Thyroid gland (tissue), 4 donors: Measurements from ENCODE around the gene NAA30. TPM values are rescaled to one million over a fixed set of nuclear protein-coding genes. Genes with fewer than 3 reads are reported as not detected.

Experiments used
- DNase-seq, 2 donors: peaks; one replicate each; pipeline ENCODE4 v3.0.0-alpha.2; 2019
- H3K27ac ChIP-seq, 3 donors: fragments of 200-600 bp; sonication (generic); 1 replicate in 2 of 3; 2 replicates in 1 of 3; pipeline ENCODE4 v1.5.1; 2016 to 2019; ENCODE audit warnings: mild to moderate bottlenecking in 1 of 3, moderate library complexity in 1 of 3
- H3K27me3 ChIP-seq: fragments of 200-600 bp; sonication (generic); one replicate; pipeline ENCODE4 v1.5.1; 2019
- H3K36me3 ChIP-seq, 2 donors: fragments of 200-600 bp; sonication (generic); one replicate each; pipeline ENCODE4 v1.5.1; 2016 to 2019
- H3K4me1 ChIP-seq, 2 donors: fragments of 200-600 bp; sonication (generic); one replicate each; pipeline ENCODE4 v1.5.1; 2017 to 2019
- H3K4me3 ChIP-seq, 3 donors: fragments of 200-600 bp; sonication (generic); replicated peaks in 1 of 3; 1 replicate in 2 of 3; 2 replicates in 1 of 3; pipeline ENCODE4 v1.5.1; 2016; ENCODE audit warnings: mild to moderate bottlenecking in 1 of 3
- H3K9me3 ChIP-seq: fragments of 200-600 bp; sonication (generic); one replicate; pipeline ENCODE4 v1.5.1; 2017
- POLR2A ChIP-seq, 2 donors: fragments of 450-650 bp; IDR thresholded peaks; one replicate each; pipeline ENCODE4 v1.6.1; 2017; ENCODE audit warnings: antibody characterized with exemption in 2 of 2, mild to moderate bottlenecking in 2 of 2, moderate library complexity in 1 of 2
- WGBS, 2 donors: methylation state at CpG; one replicate each; pipeline ENCODE4 v1.1.5; 2017; 5-methylcytosine and 5-hydroxymethylcytosine counted together
- intact Hi-C: fragments of 100-400 bp; cut with DNase I; formaldehyde crosslinking; loops from one replicate; pipeline ENCODE4 v1.15.1; 2023
- total RNA-seq, 4 donors: library from RNA; depleted of rRNA; stranded (reverse); fragments of >200 nt; gene quantifications; one replicate each; pipeline ENCODE4 v1.2.3, GENCODE V29; 2016
- TF ChIP-seq, protein P1 (sequence below), 6 experiments: fragments of 200-600 bp in 3 of 6; fragments of 450-650 bp in 3 of 6; sonication (generic) in 3 of 6; IDR thresholded peaks; one replicate each; pipeline ENCODE4 v1.5.1; 2016 to 2019; ENCODE audit warnings: antibody characterized with exemption in 6 of 6, mild to moderate bottlenecking in 2 of 6, inconsistent platforms in 1 of 6, moderate library complexity in 1 of 6

Gene NAA30
- total RNA-seq, 4 donors from 2014 or later, result 15.6 to 23.9 (median 19.1) TPM

DNA sequence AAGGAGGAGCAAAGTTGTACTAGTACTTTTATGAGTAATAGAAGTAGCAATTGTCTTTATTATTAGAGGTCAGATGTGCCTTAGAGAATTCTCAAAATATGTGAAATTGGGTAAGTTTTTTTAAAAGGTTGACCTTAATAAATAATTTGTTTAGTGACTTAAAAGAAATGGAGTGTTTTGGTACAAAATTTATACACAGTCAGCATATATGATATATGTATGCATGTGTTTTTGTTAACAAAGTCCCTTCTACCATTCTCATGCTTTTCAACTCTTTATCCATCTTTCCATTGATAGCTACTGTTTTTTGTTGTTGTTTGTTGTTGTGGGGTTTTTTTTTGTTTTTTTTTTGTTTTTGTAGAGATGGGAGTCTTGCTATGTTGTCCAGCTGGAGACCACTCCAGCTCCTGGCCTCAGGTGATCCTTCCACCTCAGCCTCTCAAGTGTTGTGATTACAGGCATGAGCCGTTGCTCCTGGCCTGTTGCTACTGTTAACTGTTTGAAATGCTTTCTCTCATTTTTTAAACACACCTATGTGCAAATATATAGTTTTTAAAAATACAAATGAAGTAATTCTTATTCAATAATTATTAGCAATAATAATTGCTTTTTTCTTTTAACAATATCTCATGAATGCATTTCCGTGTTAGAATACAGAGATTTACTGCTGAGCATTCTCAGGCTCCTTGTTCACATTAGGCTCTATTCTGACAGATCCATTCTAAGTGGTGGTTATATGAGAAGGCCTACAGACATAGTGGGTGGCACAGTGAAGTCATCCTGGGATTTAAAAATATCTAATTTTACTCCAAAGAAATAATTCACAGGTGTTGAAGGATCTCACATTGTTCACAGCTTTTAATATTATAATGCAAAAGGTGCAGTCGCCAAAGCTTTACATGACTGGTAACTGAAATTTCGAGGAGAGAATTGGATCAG, 10.4 kb downstream of the NAA30 start:
- H3K4me3 ChIP-seq, result no peak overlapping the region
- 84 to 86% methylated on average over 4 of the region's 4 CpGs for WGBS, 2 donors
- peaks cover 2% of the 10 kb centered on the region in 2 donors for H3K36me3 ChIP-seq
- TF ChIP-seq POLR2A (IDR thresholded peaks at IDR 0.05), result no peak
- TF ChIP-seq, protein P1, sequence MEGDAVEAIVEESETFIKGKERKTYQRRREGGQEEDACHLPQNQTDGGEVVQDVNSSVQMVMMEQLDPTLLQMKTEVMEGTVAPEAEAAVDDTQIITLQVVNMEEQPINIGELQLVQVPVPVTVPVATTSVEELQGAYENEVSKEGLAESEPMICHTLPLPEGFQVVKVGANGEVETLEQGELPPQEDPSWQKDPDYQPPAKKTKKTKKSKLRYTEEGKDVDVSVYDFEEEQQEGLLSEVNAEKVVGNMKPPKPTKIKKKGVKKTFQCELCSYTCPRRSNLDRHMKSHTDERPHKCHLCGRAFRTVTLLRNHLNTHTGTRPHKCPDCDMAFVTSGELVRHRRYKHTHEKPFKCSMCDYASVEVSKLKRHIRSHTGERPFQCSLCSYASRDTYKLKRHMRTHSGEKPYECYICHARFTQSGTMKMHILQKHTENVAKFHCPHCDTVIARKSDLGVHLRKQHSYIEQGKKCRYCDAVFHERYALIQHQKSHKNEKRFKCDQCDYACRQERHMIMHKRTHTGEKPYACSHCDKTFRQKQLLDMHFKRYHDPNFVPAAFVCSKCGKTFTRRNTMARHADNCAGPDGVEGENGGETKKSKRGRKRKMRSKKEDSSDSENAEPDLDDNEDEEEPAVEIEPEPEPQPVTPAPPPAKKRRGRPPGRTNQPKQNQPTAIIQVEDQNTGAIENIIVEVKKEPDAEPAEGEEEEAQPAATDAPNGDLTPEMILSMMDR (IDR thresholded peaks at IDR 0.05), result no peak
- intact Hi-C loops, result no loop called here
- H3K27me3 ChIP-seq, result no peaks in the 10 kb centered on the region
- peak overlapping the region in 1 of 3 donors; percentile 9 for H3K27ac ChIP-seq
- peaks cover 10 to 19% of the 10 kb centered on the region in 2 donors for H3K4me1 ChIP-seq
- DNase-seq, result no peak
- H3K9me3 ChIP-seq, result no peaks in the 10 kb centered on the region

DNA sequence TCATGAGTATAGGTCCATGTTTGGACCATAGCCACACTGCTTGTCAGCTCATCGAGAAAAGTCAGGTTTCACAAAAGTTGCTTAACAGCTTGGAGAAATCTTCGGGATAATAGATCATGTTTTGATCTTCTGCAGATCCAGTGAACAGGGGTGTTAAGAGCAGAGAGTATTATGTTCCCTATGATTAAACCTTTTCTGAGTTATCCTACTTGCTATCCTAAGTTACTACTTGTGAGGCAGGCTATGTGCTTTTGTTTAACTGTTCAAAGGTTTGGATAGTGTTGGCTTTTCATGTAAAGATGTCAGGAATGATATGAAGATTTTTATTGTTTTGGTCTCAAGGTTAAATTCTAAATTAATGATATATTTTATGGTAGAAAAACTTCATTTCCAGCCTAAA, 11.1 kb downstream of the NAA30 start:
- Histone ChIP-seq H3K4me1 (peaks cover 10 to 19% of the 10 kb centered on the region in 2 donors), H3K27me3 (no peaks in the 10 kb centered on the region), H3K4me3 (no peak overlapping the region), H3K36me3 (peaks cover 2% of the 10 kb centered on the region in 2 donors), H3K9me3 (no peaks in the 10 kb centered on the region), H3K27ac (peak overlapping the region in 1 of 3 donors; percentile 9)
- DNase-seq, result no peak
- WGBS, 2 donors, result 62 to 76% methylated on average over 2 of the region's 2 CpGs
- intact Hi-C loops, result no loop called here
- TF ChIP-seq, protein P1 (IDR thresholded peaks at IDR 0.05), result no peak
- no peak for TF ChIP-seq POLR2A (IDR thresholded peaks at IDR 0.05)

DNA sequence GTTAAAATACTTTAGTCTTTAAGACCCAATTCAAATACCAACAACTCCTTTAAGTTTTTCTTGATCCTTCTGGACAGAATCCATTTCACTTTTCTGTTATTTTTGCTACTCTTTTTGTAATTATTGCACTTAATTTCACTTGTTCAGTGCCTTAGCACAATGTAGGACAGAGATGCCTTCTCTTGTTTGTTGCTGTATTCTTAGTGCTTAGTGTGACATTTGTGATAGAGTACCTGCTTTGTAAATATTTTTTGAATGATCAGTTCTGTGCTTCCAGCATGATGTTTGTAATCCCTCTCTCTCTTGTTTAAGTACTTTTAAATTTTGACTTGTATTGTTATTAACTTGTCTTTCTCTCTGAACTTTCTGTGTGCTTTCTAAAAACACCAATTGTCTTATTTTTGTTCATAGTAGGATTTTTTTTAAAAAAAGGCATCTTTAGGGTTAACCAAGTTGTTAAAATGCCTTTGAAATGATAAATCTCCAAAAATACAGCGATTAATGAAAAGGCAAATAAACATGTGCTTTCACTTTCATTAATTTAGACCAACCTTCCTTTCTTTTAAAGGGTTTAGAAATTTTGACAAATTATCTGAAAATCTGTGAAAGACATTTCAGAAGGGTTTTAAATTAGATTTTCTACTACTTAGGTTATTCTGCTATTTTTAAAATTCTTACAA, 11.9 kb downstream of the NAA30 start:
- Histone ChIP-seq H3K36me3 (peaks cover 2% of the 10 kb centered on the region in 2 donors), H3K9me3 (no peaks in the 10 kb centered on the region), H3K4me3 (no peak overlapping the region), H3K4me1 (peaks cover 10 to 22% of the 10 kb centered on the region in 2 donors), H3K27ac (no peak overlapping the region), H3K27me3 (no peaks in the 10 kb centered on the region)
- intact Hi-C loops, result no loop called here
- no peak for DNase-seq
- no peak for TF ChIP-seq POLR2A (IDR thresholded peaks at IDR 0.05)
- TF ChIP-seq, protein P1 (IDR thresholded peaks at IDR 0.05), result no peak
- 57 to 64% methylated on average over 1 of the region's 1 CpG for WGBS, 2 donors

DNA sequence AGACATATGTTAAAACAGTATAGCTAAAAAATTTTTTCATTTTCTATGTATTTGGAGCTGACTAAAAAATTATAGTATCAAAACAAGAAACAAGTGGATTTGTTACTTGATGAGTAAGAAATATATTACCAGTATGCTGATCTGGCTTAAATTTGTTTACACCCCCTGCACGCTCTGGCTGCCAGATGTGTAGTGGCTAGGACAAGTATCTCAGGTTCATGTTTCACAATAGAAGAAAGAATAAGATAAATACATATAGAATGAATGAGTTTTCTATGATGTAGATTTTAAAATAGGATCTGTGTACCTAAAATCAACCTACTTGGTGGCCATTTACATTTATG, 13.1 kb downstream of the NAA30 start:
- TF ChIP-seq POLR2A (IDR thresholded peaks at IDR 0.05), result no peak
- TF ChIP-seq, protein P1 (IDR thresholded peaks at IDR 0.05), result no peak
- WGBS, 2 donors, result 97 to 100% methylated on average over 1 of the region's 1 CpG
- intact Hi-C loops, result no loop called here
- Histone ChIP-seq H3K4me1 (peaks cover 10 to 22% of the 10 kb centered on the region in 2 donors), H3K4me3 (no peak overlapping the region), H3K9me3 (no peaks in the 10 kb centered on the region), H3K27ac (no peak overlapping the region), H3K36me3 (peaks cover 0 to 2% of the 10 kb centered on the region in 2 donors), H3K27me3 (no peaks in the 10 kb centered on the region)
- no peak for DNase-seq

DNA sequence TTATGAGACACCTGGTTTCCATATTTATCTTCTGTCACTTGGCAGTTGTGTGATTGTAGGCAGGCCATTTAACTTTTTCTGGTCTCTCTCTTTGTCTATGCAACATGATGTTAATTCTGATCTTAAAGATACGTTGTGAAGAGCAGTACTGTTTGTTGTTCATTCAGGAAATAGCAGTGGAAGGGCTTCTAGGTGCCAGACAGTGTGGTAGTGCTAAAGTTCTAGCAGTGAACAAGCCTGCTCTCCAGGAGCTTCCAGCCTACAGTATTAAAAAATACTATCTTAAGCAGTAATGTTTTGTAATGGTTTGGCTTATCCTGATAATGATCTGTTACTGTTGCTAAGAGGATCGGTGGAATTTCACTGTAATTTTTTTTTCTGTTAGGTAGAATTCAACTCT, 15.2 kb downstream of the NAA30 start:
- Histone ChIP-seq H3K27ac (no peak overlapping the region), H3K4me3 (no peak overlapping the region), H3K4me1 (peaks cover 10 to 22% of the 10 kb centered on the region in 2 donors), H3K27me3 (no peaks in the 10 kb centered on the region), H3K36me3 (peaks cover 4 to 7% of the 10 kb centered on the region in 2 donors), H3K9me3 (no peaks in the 10 kb centered on the region)
- WGBS, 2 donors, result 58 to 85% methylated on average over 2 of the region's 2 CpGs
- intact Hi-C loops, result no loop called here
- TF ChIP-seq, protein P1 (IDR thresholded peaks at IDR 0.05), result no peak
- no peak for TF ChIP-seq POLR2A (IDR thresholded peaks at IDR 0.05)
- DNase-seq, result no peak
